Liver (tissue), 9 donors: ENCODE measurements around the gene FAM216B. TPM values are rescaled to one million over a fixed set of nuclear protein-coding genes. Genes with fewer than 3 reads are reported as not detected.

Source experiments
- DNase-seq: peaks from one replicate; pipeline ENCODE4 v3.0.0-alpha.2; 2017; ENCODE audit warnings: low spot score
- H3K27ac ChIP-seq, 2 donors: one replicate each; pipeline ENCODE4 v1.7.0; 2013; ENCODE audit warnings: inconsistent platforms in 2 of 2, low read length in 2 of 2, control low read depth in 1 of 2, low read depth in 1 of 2, mild to moderate bottlenecking in 1 of 2
- H3K27me3 ChIP-seq, 4 donors: one replicate each; pipeline versions ENCODE4 v1.6.1 to v1.7.0; 2013; ENCODE audit warnings: low read length in 3 of 4, inconsistent platforms in 1 of 4, mild to moderate bottlenecking in 1 of 4, moderate library complexity in 1 of 4; ENCODE audit not compliant: control insufficient read depth in 4 of 4, insufficient read depth in 4 of 4
- H3K36me3 ChIP-seq, 4 donors: one replicate each; pipeline versions ENCODE4 v1.6.1 to v1.7.0; 2013; ENCODE audit warnings: low read length in 3 of 4, mild to moderate bottlenecking in 3 of 4, low read depth in 1 of 4, moderate library complexity in 1 of 4; ENCODE audit not compliant: control insufficient read depth in 4 of 4, insufficient read depth in 3 of 4
- H3K4me1 ChIP-seq, 4 donors: one replicate each; pipeline versions ENCODE4 v1.6.1 to v1.7.0; 2013; ENCODE audit warnings: low read length in 3 of 4, mild to moderate bottlenecking in 3 of 4, moderate library complexity in 1 of 4; ENCODE audit not compliant: control insufficient read depth in 4 of 4, insufficient read depth in 4 of 4
- H3K4me3 ChIP-seq, 3 donors: one replicate each; pipeline versions ENCODE4 v1.6.1 to v1.7.0; 2013; ENCODE audit warnings: low read length in 3 of 3, control low read depth in 1 of 3, low read depth in 1 of 3, mild to moderate bottlenecking in 1 of 3
- H3K9ac ChIP-seq, 2 donors: one replicate each; pipeline ENCODE4 v1.7.0; 2013; ENCODE audit warnings: low read length in 2 of 2, mild to moderate bottlenecking in 2 of 2, moderate library complexity in 2 of 2, control low read depth in 1 of 2, low read depth in 1 of 2
- H3K9me3 ChIP-seq, 4 donors: one replicate each; pipeline versions ENCODE4 v1.6.1 to v1.7.0; 2013; ENCODE audit warnings: low read length in 3 of 4; ENCODE audit not compliant: control insufficient read depth in 4 of 4
- ATF3 ChIP-seq: IDR thresholded peaks from 2 replicates; pipeline ENCODE4 v1.6.1; 2016; ENCODE audit warnings: antibody characterized with exemption
- EGR1 ChIP-seq, 2 donors: IDR thresholded peaks; 2 replicates each; pipeline ENCODE4 v1.6.1; 2016 to 2018; ENCODE audit warnings: antibody characterized with exemption in 2 of 2, low read depth in 2 of 2
- FOXA1 ChIP-seq: IDR thresholded peaks from 2 replicates; pipeline ENCODE4 v1.6.1; 2016; ENCODE audit warnings: antibody characterized with exemption
- FOXA2 ChIP-seq: IDR thresholded peaks from 2 replicates; pipeline ENCODE4 v1.6.1; 2016; ENCODE audit warnings: antibody characterized with exemption
- GABPA ChIP-seq, 2 donors: IDR thresholded peaks in 1 of 2; conservative IDR thresholded peaks in 1 of 2; 2 replicates each; pipeline ENCODE4 v1.6.1; 2016; ENCODE audit warnings: antibody characterized with exemption in 2 of 2, mild to moderate bottlenecking in 1 of 2, moderate library complexity in 1 of 2
- HNF4A ChIP-seq, 2 donors: conservative IDR thresholded peaks; 2 replicates each; pipeline ENCODE4 v1.6.1; 2016; ENCODE audit warnings: antibody characterized with exemption in 2 of 2, mild to moderate bottlenecking in 2 of 2
- HNF4G ChIP-seq: IDR thresholded peaks from 2 replicates; pipeline ENCODE4 v1.6.1; 2016; ENCODE audit warnings: antibody characterized with exemption
- JUND ChIP-seq, 2 donors: IDR thresholded peaks; 2 replicates each; pipeline ENCODE4 v1.6.1; 2016; ENCODE audit warnings: antibody characterized with exemption in 2 of 2
- MAX ChIP-seq: IDR thresholded peaks from 2 replicates; pipeline ENCODE4 v1.6.1; 2016; ENCODE audit warnings: antibody characterized with exemption
- NR2F2 ChIP-seq: IDR thresholded peaks from 2 replicates; pipeline ENCODE4 v1.6.1; 2016; ENCODE audit warnings: antibody characterized with exemption
- RAD21 ChIP-seq, 2 donors: IDR thresholded peaks; 2 replicates each; pipeline ENCODE4 v1.6.1; 2016; ENCODE audit warnings: antibody characterized with exemption in 2 of 2, mild to moderate bottlenecking in 2 of 2
- REST ChIP-seq: IDR thresholded peaks from 2 replicates; pipeline ENCODE4 v1.6.1; 2016; ENCODE audit warnings: antibody characterized with exemption, mild to moderate bottlenecking
- RXRA ChIP-seq, 2 donors: IDR thresholded peaks; 2 replicates each; pipeline ENCODE4 v1.6.1; 2017 to 2018; ENCODE audit warnings: antibody characterized with exemption in 2 of 2, mild to moderate bottlenecking in 1 of 2
- SP1 ChIP-seq: IDR thresholded peaks from 2 replicates; pipeline ENCODE4 v1.6.1; 2018; ENCODE audit warnings: antibody characterized with exemption, mild to moderate bottlenecking
- TAF1 ChIP-seq: conservative IDR thresholded peaks from 2 replicates; pipeline ENCODE4 v1.6.1; 2016; ENCODE audit warnings: antibody characterized with exemption, mild to moderate bottlenecking
- YY1 ChIP-seq: IDR thresholded peaks from 2 replicates; pipeline ENCODE4 v1.6.1; 2016; ENCODE audit warnings: antibody characterized with exemption, mild to moderate bottlenecking
- WGBS: extraction: QIAGEN DNeasy Blood & Tissue Kit; methylation state at CpG from one replicate; pipeline ENCODE4 v1.1.7; 2013; 5-methylcytosine and 5-hydroxymethylcytosine counted together
- polyA plus RNA-seq, 2 donors: library from polyadenylated mRNA; stranded (reverse) in 1 of 2; unstranded in 1 of 2; fragments of 200-250 nt in 1 of 2; fragments of >200 nt in 1 of 2; fragmentation: Nextera tagmentation in 1 of 2; extraction: Ambion mirVana in 1 of 2; gene quantifications; one replicate each; pipeline versions ENCODE4 v1.2.1 to v1.2.3, GENCODE V29; 2013 to 2015
- total RNA-seq, 2 donors: library from RNA; depleted of rRNA; stranded (reverse); fragments of >200 nt; gene quantifications; one replicate each; pipeline ENCODE4 v1.2.3, GENCODE V29; 2014
- TF ChIP-seq, protein P1 (sequence below): IDR thresholded peaks from 2 replicates; pipeline ENCODE4 v1.6.1; 2016; ENCODE audit warnings: antibody characterized with exemption
- TF ChIP-seq, protein P2 (sequence below): fragments of 150-350 bp; IDR thresholded peaks from 2 replicates; pipeline ENCODE4 v1.5.1; 2017; ENCODE audit warnings: improper control_type of control experiment, low read depth, low read length; ENCODE audit not compliant: missing input control
- donor health status: healthy.
- donor health status: healthy.
- donor health status: healthy.
- donor health status: healthy.
- donor health status: healthy.

FAM216B gene
- total and polyA plus RNA-seq, 4 donors, result not detected

- DNase-seq, result no peak
- no peaks in the 10 kb centered on the region for H3K36me3 ChIP-seq
Measured at GRCh38 chr13:42794577-42795275, 13.3 kb downstream of the FAM216B start.

More at GRCh38 chr13:42794577-42795275, 13.3 kb downstream of the FAM216B start:
- H3K4me1 ChIP-seq, result no peaks in the 10 kb centered on the region
- peaks cover 0 to 3% (median 0%) of the 10 kb centered on the region in 4 donors for H3K9me3 ChIP-seq
- 84% methylated on average over 5 of the region's 5 CpGs for WGBS
- no peak for TF ChIP-seq REST
- TF ChIP-seq YY1, result no peak
- no peak for TF ChIP-seq NR2F2
- TF ChIP-seq MAX, result no peak
- no peak for TF ChIP-seq EGR1 (IDR thresholded peaks at IDR 0.05; ENCODE audit: low read depth in 2 of 2)
- TF ChIP-seq, protein P1, sequence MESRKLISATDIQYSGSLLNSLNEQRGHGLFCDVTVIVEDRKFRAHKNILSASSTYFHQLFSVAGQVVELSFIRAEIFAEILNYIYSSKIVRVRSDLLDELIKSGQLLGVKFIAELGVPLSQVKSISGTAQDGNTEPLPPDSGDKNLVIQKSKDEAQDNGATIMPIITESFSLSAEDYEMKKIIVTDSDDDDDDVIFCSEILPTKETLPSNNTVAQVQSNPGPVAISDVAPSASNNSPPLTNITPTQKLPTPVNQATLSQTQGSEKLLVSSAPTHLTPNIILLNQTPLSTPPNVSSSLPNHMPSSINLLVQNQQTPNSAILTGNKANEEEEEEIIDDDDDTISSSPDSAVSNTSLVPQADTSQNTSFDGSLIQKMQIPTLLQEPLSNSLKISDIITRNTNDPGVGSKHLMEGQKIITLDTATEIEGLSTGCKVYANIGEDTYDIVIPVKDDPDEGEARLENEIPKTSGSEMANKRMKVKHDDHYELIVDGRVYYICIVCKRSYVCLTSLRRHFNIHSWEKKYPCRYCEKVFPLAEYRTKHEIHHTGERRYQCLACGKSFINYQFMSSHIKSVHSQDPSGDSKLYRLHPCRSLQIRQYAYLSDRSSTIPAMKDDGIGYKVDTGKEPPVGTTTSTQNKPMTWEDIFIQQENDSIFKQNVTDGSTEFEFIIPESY, result no peak
- no peak for TF ChIP-seq SP1
- TF ChIP-seq, protein P2, sequence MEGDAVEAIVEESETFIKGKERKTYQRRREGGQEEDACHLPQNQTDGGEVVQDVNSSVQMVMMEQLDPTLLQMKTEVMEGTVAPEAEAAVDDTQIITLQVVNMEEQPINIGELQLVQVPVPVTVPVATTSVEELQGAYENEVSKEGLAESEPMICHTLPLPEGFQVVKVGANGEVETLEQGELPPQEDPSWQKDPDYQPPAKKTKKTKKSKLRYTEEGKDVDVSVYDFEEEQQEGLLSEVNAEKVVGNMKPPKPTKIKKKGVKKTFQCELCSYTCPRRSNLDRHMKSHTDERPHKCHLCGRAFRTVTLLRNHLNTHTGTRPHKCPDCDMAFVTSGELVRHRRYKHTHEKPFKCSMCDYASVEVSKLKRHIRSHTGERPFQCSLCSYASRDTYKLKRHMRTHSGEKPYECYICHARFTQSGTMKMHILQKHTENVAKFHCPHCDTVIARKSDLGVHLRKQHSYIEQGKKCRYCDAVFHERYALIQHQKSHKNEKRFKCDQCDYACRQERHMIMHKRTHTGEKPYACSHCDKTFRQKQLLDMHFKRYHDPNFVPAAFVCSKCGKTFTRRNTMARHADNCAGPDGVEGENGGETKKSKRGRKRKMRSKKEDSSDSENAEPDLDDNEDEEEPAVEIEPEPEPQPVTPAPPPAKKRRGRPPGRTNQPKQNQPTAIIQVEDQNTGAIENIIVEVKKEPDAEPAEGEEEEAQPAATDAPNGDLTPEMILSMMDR, result no peak
- TF ChIP-seq TAF1, result no peak
- no peak for TF ChIP-seq HNF4G
- TF ChIP-seq RXRA (IDR thresholded peaks at IDR 0.05), result no peak
- TF ChIP-seq HNF4A (conservative IDR thresholded peaks at IDR 0.05), result no peak
- TF ChIP-seq ATF3, result no peak
- TF ChIP-seq FOXA2, result no peak
- TF ChIP-seq RAD21 (IDR thresholded peaks at IDR 0.05), result no peak
- no peak for TF ChIP-seq GABPA (IDR thresholded peaks at IDR 0.05 in 1 of 2, conservative IDR thresholded peaks at IDR 0.05 in 1 of 2)
- no peak for TF ChIP-seq JUND (IDR thresholded peaks at IDR 0.05)
- TF ChIP-seq FOXA1, result no peak
- no peak overlapping the region for H3K27ac ChIP-seq
- H3K4me3 ChIP-seq, result no peak overlapping the region
- H3K9ac ChIP-seq, result no peak overlapping the region
- peaks cover 0 to 3% (median 0%) of the 10 kb centered on the region in 4 donors for H3K27me3 ChIP-seq
